ENCODE results near the gene C19orf53.

DNA sequence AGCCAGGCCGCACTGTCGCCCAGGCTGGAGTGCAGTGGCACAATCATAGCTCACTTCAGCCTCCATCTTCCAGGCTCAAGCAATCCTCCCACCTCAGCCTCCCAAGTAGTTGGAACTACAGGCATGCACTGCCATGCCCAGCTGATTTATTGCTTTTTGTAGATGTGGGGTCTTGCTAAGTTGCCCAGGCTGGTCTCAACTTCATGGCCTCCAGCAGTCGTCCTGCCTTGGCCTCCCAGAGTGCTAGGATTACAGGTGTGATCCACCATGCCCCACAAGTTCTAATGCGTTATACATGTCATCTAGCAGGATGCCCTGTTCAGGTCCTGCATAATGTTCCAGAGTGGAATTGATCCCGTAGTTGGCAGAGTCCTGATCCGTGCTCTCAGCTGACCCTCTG is 4.6 kb downstream of the C19orf53 start:
- TF ChIP-seq CTCF (IDR thresholded peaks at IDR 0.05) = no peak
- no peak for TF ChIP-seq POLR2A (IDR thresholded peaks at IDR 0.05)

Measured in esophagus squamous epithelium (tissue), 4 donors.